ENCODE data around the gene PSME3.

The PSME3 gene

GRCh38 chr17:42891539-42892152 is 58.4 kb downstream of the PSME3 start:
- Histone ChIP-seq H3K36me3 (ENCODE audit: control insufficient read depth, insufficient read depth, low read length) (no peaks in the 10 kb centered on the region), H3K27me3 (ENCODE audit: control insufficient read depth, insufficient read depth, low read length) (no peaks in the 10 kb centered on the region), H3K27ac (ENCODE audit: low read depth, low read length) (peak overlapping the region; percentile 84), H3K9ac (ENCODE audit: low read length) (peak overlapping the region; percentile 3), H3K4me3 (ENCODE audit: low read length) (no peak overlapping the region), H3K4me1 (ENCODE audit: control insufficient read depth, insufficient read depth, low read length) (peaks cover 10% of the 10 kb centered on the region)

- Histone ChIP-seq H3K9ac (ENCODE audit: low read length) (no peak overlapping the region), H3K4me3 (ENCODE audit: low read length) (no peak overlapping the region), H3K4me1 (ENCODE audit: control insufficient read depth, insufficient read depth, low read length) (peaks cover 10% of the 10 kb centered on the region), H3K27me3 (ENCODE audit: control insufficient read depth, insufficient read depth, low read length) (no peaks in the 10 kb centered on the region), H3K27ac (ENCODE audit: low read depth, low read length) (no peak overlapping the region), H3K36me3 (ENCODE audit: control insufficient read depth, insufficient read depth, low read length) (no peaks in the 10 kb centered on the region)
Observed at GRCh38 chr17:42893359-42893758, 60.2 kb downstream of the PSME3 start.
